Endothelial cell of umbilical vein (primary cell): ENCODE measurements around the gene APCDD1L. TPM values are rescaled to one million over a fixed set of nuclear protein-coding genes. Genes with fewer than 3 reads are reported as not detected.

Experiments used
- BruUV-seq: library from RNA; stranded (reverse); fragments of 400-500 nt; replicated peaks from 2 replicates; lab custom pipeline; 2021; lab: Mats Ljungman, UMichigan
- CTCF ChIA-PET: fragments of 300-600, 350-600 bp; sonication (Branson Sonifier 250); formaldehyde crosslinking; loops from one replicate; lab custom pipeline; 2021; ENCODE audit warnings: antibody characterized with exemption, inconsistent platforms; lab: Charles Lee
- POLR2A ChIA-PET: fragments of 300-600, 350-600 bp; sonication (Branson Sonifier 250); formaldehyde crosslinking; loops from one replicate; lab custom pipeline; 2021; ENCODE audit warnings: antibody characterized with exemption, inconsistent platforms; lab: Charles Lee
- DNase-seq: peaks from one replicate; pipeline ENCODE4 v3.0.0-alpha.2; 2011; ENCODE audit warnings: low read depth, low spot score
- FAIRE-seq: peaks from 2 replicates; lab custom pipeline; 2011; peaks lifted over from hg19 to GRCh38; lab: Jason Lieb, UNC
- H2AFZ ChIP-seq: 2 replicates; pipeline ENCODE4 v1.6.0; 2012; ENCODE audit warnings: low read depth, low read length, control low read depth, inconsistent platforms
- H3K27ac ChIP-seq: 2 replicates; pipeline ENCODE4 v1.5.1; 2011; ENCODE audit warnings: low read depth, mild to moderate bottlenecking, control low read depth, low read length, moderate library complexity; ENCODE audit not compliant: insufficient read depth
- H3K27me3 ChIP-seq, 2 experiments: 2 replicates each; pipeline versions ENCODE4 v1.6.0 to v1.6.1; 2011; ENCODE audit warnings: low read length in 2 of 2, mixed read lengths in 1 of 2; ENCODE audit not compliant: control insufficient read depth in 2 of 2, insufficient read depth in 2 of 2
- H3K36me3 ChIP-seq, 2 experiments: 2 replicates in 1 of 2; 3 replicates in 1 of 2; pipeline ENCODE4 v1.5.1; 2011; ENCODE audit warnings: low read length in 2 of 2, mild to moderate bottlenecking in 1 of 2, moderate library complexity in 1 of 2; ENCODE audit not compliant: control insufficient read depth in 2 of 2, insufficient read depth in 2 of 2; ENCODE audit errors: extremely low read depth in 1 of 2
- H3K4me1 ChIP-seq: 3 replicates; pipeline ENCODE4 v1.5.1; 2011; ENCODE audit warnings: mild to moderate bottlenecking, low read length; ENCODE audit not compliant: control insufficient read depth, insufficient read depth; ENCODE audit errors: extremely low read depth
- H3K4me2 ChIP-seq: 2 replicates; pipeline ENCODE4 v1.6.1; 2011; ENCODE audit warnings: low read length, control low read depth, mixed read lengths; ENCODE audit not compliant: insufficient read depth
- H3K4me3 ChIP-seq, 3 experiments: fragments of 200-600 bp in 1 of 3; sonication (generic), shearing (Covaris generic) in 1 of 3; replicated peaks in 1 of 3; 2 replicates each; pipeline ENCODE4 v1.5.1; 2011 to 2016; ENCODE audit warnings: control low read depth in 3 of 3, low read length in 3 of 3, mild to moderate bottlenecking in 2 of 3, inconsistent platforms in 1 of 3, low read depth in 1 of 3, moderate library complexity in 1 of 3; ENCODE audit not compliant: insufficient read depth in 1 of 3
- H3K79me2 ChIP-seq: 2 replicates; pipeline ENCODE4 v1.6.0; 2012; ENCODE audit warnings: low read length, inconsistent platforms; ENCODE audit not compliant: control insufficient read depth, insufficient read depth
- H3K9ac ChIP-seq: replicated peaks from 2 replicates; pipeline ENCODE3; 2011; ENCODE audit warnings: low read length, control low read depth; ENCODE audit not compliant: insufficient read depth; ENCODE audit errors: extremely low read depth
- H3K9me1 ChIP-seq: replicated peaks from 3 replicates; pipeline ENCODE4 v1.6.0; 2011; ENCODE audit warnings: mild to moderate bottlenecking, low read length; ENCODE audit not compliant: control insufficient read depth, insufficient read depth; ENCODE audit errors: extremely low read depth
- H3K9me3 ChIP-seq: replicated peaks from 2 replicates; pipeline ENCODE4 v1.5.1; 2012; ENCODE audit warnings: low read length, inconsistent platforms; ENCODE audit not compliant: control insufficient read depth, insufficient read depth
- H4K20me1 ChIP-seq: replicated peaks from 2 replicates; pipeline ENCODE3; 2011; ENCODE audit warnings: mild to moderate bottlenecking, low read length; ENCODE audit not compliant: control insufficient read depth, insufficient read depth; ENCODE audit errors: extremely low read depth
- EZH2 ChIP-seq: IDR thresholded peaks from 2 replicates; pipeline ENCODE4 v1.6.1; 2012; ENCODE audit warnings: borderline replicate concordance, low read depth, mild to moderate bottlenecking, moderate library complexity, low read length, inconsistent platforms; ENCODE audit not compliant: severe bottlenecking
- FOS ChIP-seq: IDR thresholded peaks from 2 replicates; pipeline ENCODE4 v1.6.1; 2011; ENCODE audit warnings: mild to moderate bottlenecking, low read length, moderate library complexity, borderline replicate concordance; ENCODE audit not compliant: insufficient read depth
- GATA2 ChIP-seq: IDR thresholded peaks from 2 replicates; pipeline ENCODE4 v1.7.0; 2011; ENCODE audit warnings: low read depth, mild to moderate bottlenecking, moderate library complexity, mixed read lengths, low read length; ENCODE audit not compliant: insufficient read length, insufficient read depth
- JUN ChIP-seq: IDR thresholded peaks from 2 replicates; pipeline ENCODE4 v1.6.1; 2011; ENCODE audit warnings: borderline replicate concordance, low read depth; ENCODE audit not compliant: insufficient read length, insufficient read depth
- MAX ChIP-seq: IDR thresholded peaks from 2 replicates; pipeline ENCODE4 v1.6.1; 2011; ENCODE audit not compliant: insufficient read depth, insufficient read length
- MYC ChIP-seq: IDR thresholded peaks from one replicate; pipeline ENCODE4 v1.6.1; 2011; ENCODE audit warnings: mild to moderate bottlenecking, low read depth, low read length
- POLR2AphosphoS5 ChIP-seq: IDR thresholded peaks from 2 replicates; pipeline ENCODE4 v1.6.1; 2012; ENCODE audit warnings: low read depth, mild to moderate bottlenecking, control low read depth, low read length, moderate library complexity; ENCODE audit not compliant: insufficient read depth
- dilution Hi-C: fragments of 300-500 bp; cut with MboI; formaldehyde crosslinking; loops from one replicate; pipeline ENCODE4 v1.15.0; 2019; ENCODE audit warnings: low sequenced_read_pairs; ENCODE audit not compliant: extremely low pct_ligation_motif_present
- intact Hi-C: fragments of 100-400 bp; cut with micrococcal nuclease; formaldehyde crosslinking; loops from one replicate; pipeline ENCODE4 v1.10.0; 2022
- polyA plus RNA-seq, 4 experiments: library from polyadenylated mRNA; depleted of rRNA in 3 of 4; stranded (reverse) in 3 of 4; unstranded in 1 of 4; fragments of >200 nt; gene quantifications; 2 replicates each; pipeline versions ENCODE4 v1.2.1 to v1.2.3, GENCODE V29; 2011 to 2012; ENCODE audit warnings: missing spikeins in 1 of 4
- total RNA-seq: library from RNA; stranded (reverse); gene quantifications from 2 replicates; pipeline ENCODE4 v1.2.3, GENCODE V29; 2021
- TF ChIP-seq, protein P1 (sequence below), 2 donors: IDR thresholded peaks; 1 replicate in 1 of 2; 2 replicates in 1 of 2; pipeline ENCODE4 v1.5.1; 2011; ENCODE audit warnings: low read length in 2 of 2, mild to moderate bottlenecking in 2 of 2, moderate library complexity in 2 of 2, control low read depth in 1 of 2, inconsistent platforms in 1 of 2, low read depth in 1 of 2; ENCODE audit not compliant: insufficient read depth in 1 of 2; ENCODE audit errors: extremely low read depth in 1 of 2

Gene APCDD1L
- total and polyA plus RNA-seq, 2 donors (not counting 3 experiments of a cell fraction or from before 2014, with no cell fraction given) = 0.17 to 1.4 TPM

DNA sequence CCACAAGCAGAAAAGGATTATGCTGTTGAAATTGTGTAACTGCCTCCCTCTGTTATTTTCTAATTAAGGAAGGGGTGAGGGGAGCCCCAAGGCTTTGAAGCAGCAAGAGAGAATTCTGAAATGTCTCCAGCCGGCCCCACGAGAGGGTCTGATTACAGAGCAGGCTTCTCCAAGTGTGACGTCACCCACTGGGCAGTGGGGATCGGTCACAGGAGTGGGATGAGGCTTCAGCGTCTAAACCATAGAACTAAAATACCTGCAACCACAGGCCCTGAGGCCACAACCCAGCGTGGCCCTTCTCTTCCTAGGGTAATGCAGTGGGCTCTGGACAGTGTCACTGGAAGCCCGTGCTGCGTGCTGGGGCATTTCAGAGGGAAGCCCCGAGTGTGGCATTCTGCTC, 38.6 kb upstream of the APCDD1L start:
- Histone ChIP-seq H4K20me1 (no peaks in the 10 kb centered on the region), H3K36me3 (no peaks in the 10 kb centered on the region), H3K4me3 (no peak overlapping the region), H3K9me3 (no peaks in the 10 kb centered on the region), H2AFZ (no peak overlapping the region), H3K27ac (no peak overlapping the region), H3K9ac (no peak overlapping the region), H3K4me1 (peaks cover 21% of the 10 kb centered on the region), H3K27me3 (no peaks in the 10 kb centered on the region), H3K9me1 (no peaks in the 10 kb centered on the region), H3K4me2 (no peak overlapping the region), H3K79me2 (no peaks in the 10 kb centered on the region)
- no peak for TF ChIP-seq FOS
- no peak for TF ChIP-seq MAX
- TF ChIP-seq MYC = no peak
- TF ChIP-seq, protein P1, sequence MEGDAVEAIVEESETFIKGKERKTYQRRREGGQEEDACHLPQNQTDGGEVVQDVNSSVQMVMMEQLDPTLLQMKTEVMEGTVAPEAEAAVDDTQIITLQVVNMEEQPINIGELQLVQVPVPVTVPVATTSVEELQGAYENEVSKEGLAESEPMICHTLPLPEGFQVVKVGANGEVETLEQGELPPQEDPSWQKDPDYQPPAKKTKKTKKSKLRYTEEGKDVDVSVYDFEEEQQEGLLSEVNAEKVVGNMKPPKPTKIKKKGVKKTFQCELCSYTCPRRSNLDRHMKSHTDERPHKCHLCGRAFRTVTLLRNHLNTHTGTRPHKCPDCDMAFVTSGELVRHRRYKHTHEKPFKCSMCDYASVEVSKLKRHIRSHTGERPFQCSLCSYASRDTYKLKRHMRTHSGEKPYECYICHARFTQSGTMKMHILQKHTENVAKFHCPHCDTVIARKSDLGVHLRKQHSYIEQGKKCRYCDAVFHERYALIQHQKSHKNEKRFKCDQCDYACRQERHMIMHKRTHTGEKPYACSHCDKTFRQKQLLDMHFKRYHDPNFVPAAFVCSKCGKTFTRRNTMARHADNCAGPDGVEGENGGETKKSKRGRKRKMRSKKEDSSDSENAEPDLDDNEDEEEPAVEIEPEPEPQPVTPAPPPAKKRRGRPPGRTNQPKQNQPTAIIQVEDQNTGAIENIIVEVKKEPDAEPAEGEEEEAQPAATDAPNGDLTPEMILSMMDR (IDR thresholded peaks at IDR 0.05; ENCODE audit: extremely low read depth in 1 of 2, insufficient read depth in 1 of 2, low read depth in 1 of 2, low read length in 2 of 2) = no peak
- TF ChIP-seq POLR2AphosphoS5 = no peak
- no peak for TF ChIP-seq JUN
- TF ChIP-seq EZH2 = no peak
- TF ChIP-seq GATA2 = no peak
- dilution Hi-C loops = no loop called here
- FAIRE-seq = no peak
- POLR2A ChIA-PET = no interaction called here
- intact Hi-C loops = loop anchor here (5.0 kb wide), 2 partner anchors 48 to 98 kb away; partner anchors contain the start of gene STX16
- CTCF ChIA-PET = interaction anchor here (1.0 to 1.5 kb wide), 2 partner anchors 12 to 72 kb away, joined by 3 to 6 read pairs; no protein-coding TSS in a partner anchor
- DNase-seq = no peak
- BruUV-seq = no TSS peak
